NCI-H748 (cell line): ENCODE measurements around the gene OLFML2B.
A peak's percentile ranks its signal among the peaks of the same experiment; 100 is the strongest.
"Not testable (repeated sequence)": the region's sequence is repeated elsewhere in the genome, so short reads cannot be mapped to it uniquely, and the experiment has no call there.

Experiments
- DNase-seq: peaks from one replicate; lab custom pipeline; 2025; ENCODE audit not compliant: unreplicated experiment; lab: John Stamatoyannopoulos, UW

The OLFML2B gene

DNA sequence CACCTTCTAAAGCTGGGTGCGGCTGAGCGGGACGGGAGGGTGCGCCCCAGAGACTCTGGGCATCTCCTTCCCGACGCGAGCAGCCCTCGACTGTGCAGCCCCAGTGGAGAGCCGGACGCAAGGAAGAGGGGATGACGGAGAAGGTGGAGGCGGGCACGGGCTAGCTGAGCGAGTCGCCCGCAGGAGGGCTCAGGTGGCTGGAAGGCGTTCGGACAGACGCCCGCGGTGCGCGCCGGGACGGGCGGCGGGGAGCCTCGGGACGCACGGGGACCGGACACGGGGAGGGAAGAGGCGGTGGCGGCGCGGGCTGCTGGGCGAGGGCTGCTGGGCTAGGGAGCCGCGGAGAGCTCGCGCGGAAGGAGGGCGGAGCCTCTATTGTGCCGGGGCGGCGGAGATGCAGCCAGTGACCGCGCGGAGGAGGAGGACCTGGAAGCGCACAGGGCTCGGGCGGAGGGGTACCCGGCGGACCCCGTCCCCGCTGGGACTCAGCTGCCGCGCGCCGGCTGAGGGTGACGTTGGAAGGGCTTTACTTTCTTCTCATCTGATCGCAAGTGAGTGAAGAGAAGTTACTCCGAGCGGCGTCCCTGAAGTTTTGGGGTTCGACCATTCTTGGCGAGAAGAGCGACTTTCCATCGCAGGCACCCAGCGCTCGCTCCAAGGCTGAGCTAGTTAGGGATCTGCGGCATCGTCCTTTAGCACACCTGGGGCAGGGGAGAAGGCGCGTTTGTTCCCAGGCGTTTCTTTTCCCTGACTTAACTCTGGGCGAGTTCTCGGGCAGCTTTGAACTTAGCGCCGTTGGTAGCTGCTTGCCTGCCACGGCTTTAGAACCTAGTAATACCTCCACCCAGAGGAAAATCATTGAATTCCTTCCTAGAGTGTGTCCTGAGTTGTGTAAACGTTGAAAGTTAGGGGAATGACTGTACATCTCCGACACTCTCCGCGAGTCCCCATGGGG lies at the start of gene OLFML2B:
OLFML2B (minus strand) TSS at position 323 of the 955 bp plus-strand sequence. CDS start 439 bp downstream, outside the sequence.
- peak; percentile 79 for DNase-seq

GRCh38 chr1:162072740-162073139 lies 49.1 kb upstream of the OLFML2B start:
- DNase-seq: no peak

DNA sequence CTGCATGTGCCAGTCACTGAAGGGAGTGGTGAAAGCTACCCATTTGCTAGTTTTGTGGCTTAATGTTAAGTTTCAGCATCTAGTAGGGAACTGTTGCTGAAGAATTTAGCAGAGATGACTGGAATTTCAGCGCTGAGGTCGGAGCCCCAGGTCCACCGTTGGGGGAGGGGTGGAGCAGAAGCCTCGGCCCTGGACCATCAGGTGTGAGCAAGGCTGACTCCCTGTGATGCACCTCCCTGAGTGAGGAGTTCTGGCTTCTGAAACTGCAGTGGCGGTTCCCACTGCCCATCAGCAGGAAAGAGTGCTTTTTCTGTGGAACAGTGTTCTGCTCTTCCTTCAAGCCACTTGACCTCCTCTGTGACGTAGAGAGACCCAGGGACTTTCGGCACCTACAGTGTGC lies 47.2 kb upstream of the OLFML2B start:
- DNase-seq: peak; percentile 32

DNA sequence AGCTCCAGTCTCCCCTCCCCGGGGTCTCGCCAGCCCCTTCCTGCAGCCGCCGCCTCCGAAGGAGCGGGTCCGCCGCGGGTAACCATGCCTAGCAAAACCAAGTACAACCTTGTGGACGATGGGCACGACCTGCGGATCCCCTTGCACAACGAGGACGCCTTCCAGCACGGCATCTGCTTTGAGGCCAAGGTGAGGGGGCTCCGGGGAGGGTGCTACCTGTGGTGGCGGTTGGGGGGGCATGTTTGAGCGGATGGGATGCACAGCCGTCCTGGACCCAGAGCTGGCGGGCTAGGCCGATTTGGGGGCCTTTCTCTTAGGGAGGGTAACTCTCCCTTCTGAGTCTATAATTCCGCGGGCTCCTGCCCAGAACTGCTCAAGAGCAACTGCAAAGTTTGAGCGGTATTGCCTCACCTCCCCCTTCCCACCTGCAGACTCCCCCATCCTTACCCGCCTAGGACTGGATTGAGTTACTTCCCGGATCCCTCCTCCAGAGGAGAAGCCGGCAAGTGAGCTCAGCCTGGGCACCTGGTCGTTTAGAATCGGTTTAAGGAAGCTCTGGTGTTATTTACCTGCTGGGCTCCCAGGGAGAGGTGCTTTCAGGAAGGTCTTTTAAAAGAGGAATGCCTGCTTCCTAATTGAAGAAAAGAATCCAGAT lies 46.6 kb upstream of the OLFML2B start:
- DNase-seq: peak; percentile 64

DNA sequence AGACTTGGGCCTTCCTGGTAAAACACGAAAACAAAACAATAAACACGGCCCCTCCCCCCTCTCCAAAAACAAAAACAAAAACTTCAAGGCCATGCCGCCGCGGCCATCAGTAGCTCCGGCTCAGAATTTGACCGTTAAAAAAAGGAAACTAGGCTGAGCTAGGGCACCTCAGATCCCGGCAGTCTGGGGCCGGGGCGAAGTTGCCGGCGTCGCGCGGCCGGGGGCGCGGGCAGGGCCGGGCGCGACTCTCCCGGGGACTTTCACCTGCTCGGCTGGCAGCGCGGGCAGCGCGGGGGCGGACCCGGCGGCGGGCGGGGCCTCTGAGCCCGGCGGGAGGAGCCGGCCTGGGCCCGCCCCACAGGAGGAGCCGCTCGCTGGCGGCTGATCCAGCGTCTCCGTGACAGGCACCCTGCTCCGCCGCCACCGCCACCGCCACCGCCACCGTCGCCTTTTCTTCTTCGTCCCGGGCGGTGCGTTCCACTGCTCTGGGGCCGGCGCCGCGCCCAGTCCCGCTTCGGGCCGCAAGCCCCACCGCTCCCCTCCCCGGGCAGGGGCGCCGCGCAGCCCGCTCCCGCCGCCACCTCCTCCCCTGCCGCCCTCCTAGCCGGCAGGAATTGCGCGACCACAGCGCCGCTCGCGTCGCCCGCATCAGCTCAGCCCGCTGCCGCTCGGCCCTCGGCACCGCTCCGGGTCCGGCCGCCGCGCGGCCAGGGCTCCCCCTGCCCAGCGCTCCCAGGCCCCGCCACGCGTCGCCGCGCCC lies 45.8 kb upstream of the OLFML2B start, which contains the start of gene NOS1AP:
NOS1AP (plus strand) TSS at position 358 of the 760 bp plus-strand sequence. CDS start 487 bp downstream, outside the sequence.
- peak; percentile 87 for DNase-seq

GRCh38 chr1:162068301-162068700 lies 44.6 kb upstream of the OLFML2B start:
- no peak for DNase-seq

DNA sequence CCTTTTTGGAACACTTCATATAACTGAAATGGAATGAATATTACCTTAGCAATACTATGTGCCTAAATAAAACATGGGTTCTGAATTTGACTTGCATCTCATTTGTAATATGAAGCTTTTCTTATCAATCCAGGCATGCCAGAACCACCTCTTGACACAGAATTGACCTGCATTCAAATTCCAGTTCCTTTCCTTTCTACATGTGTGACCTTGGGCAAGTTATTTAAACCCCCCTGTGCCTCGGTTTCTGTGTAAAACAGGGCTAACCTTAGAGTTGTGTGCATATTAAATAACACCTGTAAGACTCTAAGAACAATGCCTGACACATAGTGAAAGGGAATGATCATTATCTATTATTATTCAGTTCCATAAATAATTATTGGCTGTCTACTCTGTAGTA lies 43.8 kb upstream of the OLFML2B start:
- no peak for DNase-seq

DNA sequence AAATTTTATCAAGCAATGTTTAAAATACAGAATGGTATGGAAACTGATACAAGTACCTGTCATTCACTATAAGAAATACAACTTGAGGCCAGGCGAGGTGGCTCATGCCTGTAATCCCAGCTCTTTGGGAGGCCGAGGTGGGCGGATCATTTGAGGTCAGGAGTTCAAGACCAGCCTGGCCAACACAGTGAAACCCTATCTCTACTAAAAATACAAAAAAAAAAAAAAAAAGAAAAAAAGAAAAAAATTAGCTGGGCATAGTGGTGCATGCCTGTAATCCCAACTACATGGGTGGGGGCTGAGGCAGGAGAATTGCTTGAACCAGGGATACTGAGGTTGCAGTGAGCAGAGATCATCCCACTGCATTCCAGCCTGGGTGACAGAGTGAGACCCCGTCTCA lies 43.2 kb upstream of the OLFML2B start:
- not testable (repeated sequence) for DNase-seq

DNA sequence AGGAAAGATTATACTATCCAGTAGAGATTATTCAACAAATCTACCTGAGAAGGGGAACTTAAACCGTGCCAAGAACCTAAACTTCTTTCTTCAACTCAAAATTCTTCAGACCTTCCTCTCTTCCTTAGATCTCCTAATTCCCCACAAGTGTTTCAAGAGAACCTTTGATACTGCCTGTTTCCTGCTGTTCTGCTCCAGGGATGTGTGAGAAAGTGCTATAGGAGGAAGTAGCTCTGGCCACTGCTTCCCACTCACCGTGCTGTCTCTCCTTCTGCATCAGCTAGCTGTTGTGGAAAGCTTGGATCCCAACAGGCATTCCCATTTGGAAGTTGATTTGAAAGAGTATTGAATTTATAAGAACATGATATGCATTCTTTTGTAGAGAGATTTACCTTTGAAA lies 41.3 kb upstream of the OLFML2B start:
- no peak for DNase-seq

- DNase-seq: peak; percentile 30
These were observed 38.9 kb upstream of the OLFML2B start for GRCh38 chr1:162062542-162063015.

DNA sequence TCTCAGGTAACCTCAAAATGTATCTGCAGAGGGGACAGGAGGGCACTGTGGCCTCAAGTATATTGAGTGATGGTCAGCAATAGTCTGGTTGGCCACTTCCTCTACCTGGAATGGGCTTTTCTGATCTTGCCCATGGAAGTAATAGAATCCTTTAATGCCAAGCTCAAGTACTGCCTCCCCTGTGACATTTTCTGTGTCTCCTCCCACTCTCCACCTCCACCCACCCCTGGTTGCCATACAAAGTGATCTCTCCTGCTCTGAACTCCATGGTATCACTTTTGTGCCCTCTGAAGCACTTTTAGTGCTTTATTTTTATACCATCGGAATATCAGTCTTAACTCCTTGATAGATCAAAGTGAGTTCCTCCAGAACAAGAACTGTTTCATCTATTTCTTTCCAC lies 36.6 kb upstream of the OLFML2B start:
- no peak for DNase-seq

GRCh38 chr1:162059721-162060120 lies 36.1 kb upstream of the OLFML2B start:
- no peak for DNase-seq

GRCh38 chr1:162056579-162056978 lies 32.9 kb upstream of the OLFML2B start:
- no peak for DNase-seq

DNA sequence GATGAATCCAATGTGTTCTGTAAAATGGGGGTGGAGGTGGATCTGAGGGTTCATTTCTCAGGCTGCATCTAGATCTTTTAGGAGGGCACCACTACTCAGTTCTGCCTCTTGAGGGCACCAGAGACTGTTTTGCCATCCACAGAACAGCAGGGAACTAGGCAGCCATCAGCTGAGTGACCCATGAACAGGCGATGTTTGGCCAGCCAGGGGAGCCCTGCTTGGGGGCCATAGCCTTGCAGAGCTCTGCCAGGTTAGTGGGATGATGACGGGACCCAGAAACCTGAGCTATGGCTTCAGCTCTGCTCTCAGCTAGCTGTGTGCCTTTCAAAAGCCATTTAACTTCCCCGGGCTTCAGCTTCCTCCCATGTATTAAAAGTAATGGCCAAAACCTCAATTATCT lies 32.4 kb upstream of the OLFML2B start:
- peak; percentile 75 for DNase-seq

DNA sequence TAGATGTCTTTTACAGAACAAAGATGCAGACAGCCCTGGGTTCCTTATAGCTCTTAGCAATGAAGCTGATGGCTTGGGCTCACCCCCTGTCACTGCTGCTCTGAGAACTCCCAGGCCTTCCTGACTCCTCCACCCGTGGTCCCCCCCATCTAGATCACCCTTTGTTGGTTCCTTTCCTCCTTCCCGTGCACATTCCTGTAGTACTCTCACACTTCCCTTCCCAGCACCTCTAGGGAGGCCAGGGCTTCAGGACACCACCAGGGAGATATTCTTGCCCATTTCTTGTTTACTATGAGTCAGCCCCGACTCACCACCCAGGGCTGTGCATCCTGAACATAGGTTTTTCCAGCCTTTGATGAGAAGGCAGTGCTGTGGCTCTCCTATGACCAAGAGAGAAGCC lies 31.4 kb upstream of the OLFML2B start:
- no peak for DNase-seq

GRCh38 chr1:162053949-162054348 lies 30.3 kb upstream of the OLFML2B start:
- not testable (repeated sequence) for DNase-seq

DNA sequence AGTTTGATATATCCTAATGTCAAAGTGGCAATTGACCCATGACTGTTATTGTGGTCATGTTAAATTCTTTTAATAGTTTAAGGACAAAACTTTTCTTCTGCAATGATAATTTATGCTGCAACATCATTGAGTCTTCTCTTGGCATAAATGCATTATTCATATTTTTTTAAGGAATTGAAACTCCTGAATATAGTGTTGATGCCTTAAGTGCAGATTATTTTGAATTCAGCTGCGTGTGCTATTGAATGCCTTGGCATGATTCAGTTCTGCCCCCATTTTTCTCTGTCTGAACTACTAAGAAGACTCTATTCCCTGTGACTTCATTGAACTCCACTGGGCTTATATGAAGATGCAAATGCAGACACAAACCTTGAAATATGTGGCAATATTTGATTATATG lies 23.3 kb upstream of the OLFML2B start:
- DNase-seq: no peak

DNA sequence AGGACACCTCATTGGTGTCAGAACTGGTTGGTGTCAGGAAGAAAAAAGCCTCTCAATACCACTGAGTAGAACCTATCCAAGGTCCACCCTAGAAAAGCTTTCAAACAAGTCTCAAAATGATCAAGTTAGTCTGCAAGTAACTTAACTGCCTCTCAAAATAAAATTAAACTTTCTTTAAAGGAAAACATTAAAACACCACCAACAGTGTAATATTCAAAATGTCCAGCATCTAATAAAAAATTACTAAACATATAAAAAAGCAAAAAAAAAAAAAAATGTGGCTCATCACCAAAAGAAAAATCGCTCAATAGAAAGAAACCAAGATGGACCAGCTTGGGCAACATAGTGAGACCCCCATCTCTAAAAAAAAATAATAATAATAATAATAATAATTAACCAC lies 18.7 kb upstream of the OLFML2B start:
- DNase-seq: no peak

GRCh38 chr1:162040657-162041056 lies 17.0 kb upstream of the OLFML2B start:
- DNase-seq: no peak

- no peak for DNase-seq
These were observed 16.3 kb upstream of the OLFML2B start for GRCh38 chr1:162040001-162040400.

DNA sequence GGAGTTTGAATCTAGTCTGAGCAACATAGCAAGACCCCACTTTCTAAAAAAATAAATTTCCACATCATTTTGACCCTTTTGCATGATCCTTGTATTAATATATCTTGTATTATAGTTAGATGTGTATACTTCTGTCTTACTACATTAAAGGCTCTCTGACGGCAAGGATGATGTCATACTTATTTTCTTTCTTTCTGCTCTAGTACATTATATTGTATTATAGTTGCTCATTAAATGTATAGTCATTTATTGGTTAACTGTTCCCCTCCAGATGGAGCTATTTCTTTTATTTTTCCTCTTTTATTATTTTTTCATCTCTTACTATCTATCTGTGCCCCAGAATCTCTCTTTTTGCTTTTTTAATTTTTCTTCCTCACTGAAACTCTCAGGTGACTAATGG lies 15.0 kb upstream of the OLFML2B start:
- no peak for DNase-seq
